ENCODE data around the gene SMCR8. TPM values are rescaled to one million over a fixed set of nuclear protein-coding genes. Genes with fewer than 3 reads are reported as not detected.

Gene SMCR8
- polyA plus RNA-seq, 3 donors: 2.4 to 24.4 (median 5.3) TPM

DNA sequence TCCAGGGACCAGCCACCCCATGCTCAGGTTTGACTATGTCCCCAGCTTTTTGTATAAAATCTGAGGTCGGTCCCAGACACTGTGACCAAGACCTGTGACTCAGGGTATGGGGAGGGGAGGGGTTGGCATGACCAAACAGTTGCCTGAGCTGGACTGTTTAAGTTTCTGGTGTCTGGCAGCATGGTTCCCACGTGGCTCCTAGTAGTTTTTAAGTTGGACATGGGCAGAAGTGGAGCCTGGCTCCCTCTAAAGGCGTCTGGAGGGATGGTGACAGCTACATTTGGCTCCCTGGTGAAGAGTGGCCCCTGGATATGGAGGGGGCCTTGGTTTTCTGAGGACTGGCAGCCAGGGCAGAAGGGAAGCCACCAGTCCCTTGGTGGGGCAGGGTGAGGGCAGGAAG lies 7.9 kb downstream of the SMCR8 start:
- Histone ChIP-seq H3K4me3 (replicated peaks in 1 of 3; ENCODE audit: low read depth in 2 of 3, low read length in 3 of 3) (no peak overlapping the region), H4K20me1 (ENCODE audit: insufficient read depth, low read length) (peaks cover 100% of the 10 kb centered on the region), H3K79me2 (ENCODE audit: insufficient read depth, low read length) (peaks cover 100% of the 10 kb centered on the region), H3K9me3 (replicated peaks in 1 of 2; ENCODE audit: control insufficient read depth in 1 of 2, insufficient read depth in 1 of 2, low read length in 2 of 2) (no peaks in the 10 kb centered on the region), H3K27ac (ENCODE audit: low read depth in 1 of 2, low read length in 2 of 2) (peak overlapping the region in 1 of 2 donors; percentile 73), H2AFZ (ENCODE audit: insufficient read depth, low read depth, low read length, poor library complexity, severe bottlenecking) (no peak overlapping the region), H3K4me2 (replicated peaks; ENCODE audit: extremely low read depth, low read length, poor library complexity, severe bottlenecking) (no peak overlapping the region), H3K4me1 (ENCODE audit: control insufficient read depth in 1 of 2, insufficient read depth in 2 of 2, low read length in 2 of 2) (peaks cover 41 to 50% of the 10 kb centered on the region in 2 donors), H3K9ac (ENCODE audit: insufficient read depth, low read length, poor library complexity, severe bottlenecking) (peak overlapping the region; percentile 15), H3K36me3 (replicated peaks in 1 of 2; ENCODE audit: control insufficient read depth in 1 of 2, insufficient read depth in 2 of 2, low read length in 2 of 2) (peaks cover 73 to 92% of the 10 kb centered on the region in 2 donors), H3K27me3 (ENCODE audit: control insufficient read depth in 2 of 2, insufficient read depth in 2 of 2, low read length in 2 of 2) (no peaks in the 10 kb centered on the region)
- TF ChIP-seq CTCF (IDR thresholded peaks at IDR 0.05): peak; percentile 14
- WGBS (ENCODE audit: insufficient coverage): 73% methylated on average over 3 of the region's 3 CpGs
- Mint-ChIP-seq H3K27ac (peak overlapping the region in 5 of 7 donors; percentile 25 to 85 (median 64)), H3K4me3 (no peak overlapping the region), H3K4me1 (peaks cover 57% of the 10 kb centered on the region), H3K27me3 (ENCODE audit: low read depth in 3 of 3) (no peaks in the 10 kb centered on the region), H3K9me3 (no peaks in the 10 kb centered on the region), H3K36me3 (peaks cover 72 to 87% of the 10 kb centered on the region in 2 donors)
- intact Hi-C loops (cut with micrococcal nuclease): no loop called here
- peak in 1 of 3 donors; percentile 33 for DNase-seq

DNA sequence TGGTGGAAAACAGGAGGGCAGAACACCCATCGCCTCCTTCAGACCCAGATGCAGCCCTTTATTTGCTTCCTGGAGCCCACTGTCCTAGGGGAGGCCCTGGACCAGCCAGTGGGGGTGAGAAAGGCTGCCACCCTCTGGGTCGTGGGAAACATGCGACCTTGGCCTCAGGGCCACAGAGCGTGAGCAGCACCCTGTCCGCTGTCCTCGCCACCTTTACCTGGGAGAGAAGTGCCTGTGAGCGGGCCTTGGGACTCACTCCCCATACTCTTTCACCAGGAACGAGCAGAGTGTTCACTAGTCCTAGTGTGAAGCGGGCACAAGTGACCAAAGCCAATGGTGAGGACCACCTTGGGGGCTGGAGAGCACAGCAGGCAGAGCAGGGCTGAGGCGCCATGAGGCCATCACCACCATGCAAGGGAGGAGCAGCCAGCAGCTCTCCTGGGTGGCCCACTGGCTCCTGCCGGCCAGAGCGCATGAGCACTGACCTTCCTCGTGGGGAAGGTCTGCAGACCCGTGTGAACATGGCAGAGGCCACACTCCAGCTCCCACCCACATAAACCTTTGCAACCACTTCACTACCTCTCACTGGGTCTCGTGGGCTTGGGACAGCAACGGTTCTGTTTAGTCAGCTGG lies 8.5 kb downstream of the SMCR8 start:
- Histone ChIP-seq H3K9me3 (replicated peaks in 1 of 2; ENCODE audit: control insufficient read depth in 1 of 2, insufficient read depth in 1 of 2, low read length in 2 of 2) (no peaks in the 10 kb centered on the region), H3K4me3 (replicated peaks in 1 of 3; ENCODE audit: low read depth in 2 of 3, low read length in 3 of 3) (no peak overlapping the region), H3K79me2 (ENCODE audit: insufficient read depth, low read length) (peaks cover 98% of the 10 kb centered on the region), H3K36me3 (replicated peaks in 1 of 2; ENCODE audit: control insufficient read depth in 1 of 2, insufficient read depth in 2 of 2, low read length in 2 of 2) (peaks cover 79 to 97% of the 10 kb centered on the region in 2 donors), H3K9ac (ENCODE audit: insufficient read depth, low read length, poor library complexity, severe bottlenecking) (peak overlapping the region; percentile 32), H3K27ac (ENCODE audit: low read depth in 1 of 2, low read length in 2 of 2) (peak overlapping the region in 1 of 2 donors; percentile 73), H3K4me1 (ENCODE audit: control insufficient read depth in 1 of 2, insufficient read depth in 2 of 2, low read length in 2 of 2) (peaks cover 35 to 44% of the 10 kb centered on the region in 2 donors), H3K27me3 (ENCODE audit: control insufficient read depth in 2 of 2, insufficient read depth in 2 of 2, low read length in 2 of 2) (no peaks in the 10 kb centered on the region), H2AFZ (ENCODE audit: insufficient read depth, low read depth, low read length, poor library complexity, severe bottlenecking) (no peak overlapping the region), H3K4me2 (replicated peaks; ENCODE audit: extremely low read depth, low read length, poor library complexity, severe bottlenecking) (no peak overlapping the region), H4K20me1 (ENCODE audit: insufficient read depth, low read length) (peaks cover 100% of the 10 kb centered on the region)
- peaks cover 75 to 91% of the 10 kb centered on the region in 2 donors for H3K36me3 Mint-ChIP-seq
- no peak for TF ChIP-seq CTCF (IDR thresholded peaks at IDR 0.05)
- peak overlapping the region in 5 of 7 donors; percentile 12 to 85 (median 72) for H3K27ac Mint-ChIP-seq
- DNase-seq: no peak
- H3K27me3 Mint-ChIP-seq (ENCODE audit: low read depth in 3 of 3): no peaks in the 10 kb centered on the region
- no peaks in the 10 kb centered on the region for H3K9me3 Mint-ChIP-seq
- intact Hi-C loops (cut with micrococcal nuclease): no loop called here
- H3K4me1 Mint-ChIP-seq: peaks cover 50% of the 10 kb centered on the region
- 90% methylated on average over 7 of the region's 16 CpGs for WGBS (ENCODE audit: insufficient coverage)
- peak overlapping the region in 1 of 2 donors; percentile 1 for H3K4me3 Mint-ChIP-seq

Measured in CD14-positive monocyte (primary cell).